Measurements from ENCODE around the gene IER2.
"Not testable (repeated sequence)": the region's sequence is repeated elsewhere in the genome, so short reads cannot be mapped to it uniquely, and the experiment has no call there.

Gene IER2

GRCh38 chr19:13139633-13140311 is 10.4 kb upstream of the IER2 start:
- DNase-seq (ENCODE audit: low read depth): no peak

DNA sequence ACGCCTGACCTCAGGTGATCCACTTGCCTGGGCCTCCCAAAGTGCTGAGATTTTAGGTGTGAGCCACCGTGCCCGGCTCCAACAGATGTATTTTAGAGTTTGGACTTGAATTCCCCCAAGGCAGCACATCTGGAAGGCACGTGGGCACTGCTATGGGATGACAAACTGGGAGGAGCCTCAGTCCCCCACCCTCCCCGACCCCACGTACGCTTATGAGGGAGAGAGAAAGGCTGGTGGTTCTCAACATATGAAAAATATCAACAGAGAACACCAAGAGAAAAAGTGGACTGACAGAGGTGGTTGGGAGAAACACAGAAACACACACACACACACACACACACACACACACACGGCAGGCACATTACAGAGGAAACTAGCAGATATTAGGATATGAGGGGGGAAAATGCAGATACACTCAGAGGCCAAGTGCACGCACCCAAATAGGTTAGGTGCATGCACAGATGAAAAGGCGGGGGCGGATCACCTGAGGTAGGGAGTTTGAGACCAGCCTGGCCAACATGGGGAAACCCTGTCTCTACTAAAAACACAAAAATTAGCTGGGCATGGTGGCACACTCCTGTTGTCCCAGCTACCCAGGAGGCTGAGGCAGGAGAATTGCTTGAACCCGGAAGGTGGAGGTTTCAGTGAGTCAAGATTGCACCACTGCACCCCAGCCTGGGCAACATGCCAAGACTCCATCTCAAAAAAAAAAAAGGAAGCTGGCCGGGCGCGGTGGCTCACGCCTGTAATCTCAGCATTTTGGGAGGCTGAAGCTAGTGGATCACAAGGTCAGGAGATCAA is 3.2 kb upstream of the IER2 start:
- no peak for DNase-seq (ENCODE audit: low read depth)

- DNase-seq (ENCODE audit: low read depth): not testable (repeated sequence)
Observed at GRCh38 chr19:13149173-13149627, 1.0 kb upstream of the IER2 start.

- DNase-seq (ENCODE audit: low read depth): no peak
Observed at GRCh38 chr19:13149628-13150186, 504 bp upstream of the IER2 start.

DNA sequence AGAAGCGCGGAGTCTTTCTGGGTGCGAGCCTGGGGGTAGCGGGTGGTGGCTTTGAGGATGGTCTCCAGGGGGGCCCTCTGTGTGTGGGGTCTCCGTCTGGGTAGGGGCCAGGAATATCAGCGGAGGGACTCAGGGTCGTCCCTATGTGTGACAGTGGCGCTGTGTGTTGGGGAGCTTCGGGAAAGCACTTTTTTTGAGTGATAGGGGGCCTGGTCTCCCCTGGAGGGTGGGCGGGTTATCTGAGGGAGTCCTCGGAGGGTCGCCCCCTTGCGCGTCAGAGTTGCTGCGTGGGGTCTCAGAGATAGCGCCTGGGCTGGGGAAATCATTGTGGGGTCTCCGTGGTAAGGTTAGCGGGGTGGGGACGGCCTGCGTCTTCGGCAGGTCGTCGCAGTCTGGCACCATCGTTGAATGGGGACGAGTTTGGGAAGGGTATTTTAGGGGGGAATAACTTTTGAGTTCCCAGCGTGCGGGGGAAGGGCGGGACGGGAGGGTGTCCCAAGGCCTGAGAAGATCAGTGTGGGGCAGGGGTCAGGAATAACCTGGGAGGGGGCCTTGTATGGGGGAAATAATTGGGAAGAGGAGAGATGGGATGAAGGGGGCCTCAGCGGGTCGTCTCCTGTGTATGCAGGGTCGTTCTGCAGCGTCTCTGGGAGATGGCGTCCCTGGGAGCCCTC is 857 bp downstream of the IER2 start:
- DNase-seq (ENCODE audit: low read depth): no peak

DNA sequence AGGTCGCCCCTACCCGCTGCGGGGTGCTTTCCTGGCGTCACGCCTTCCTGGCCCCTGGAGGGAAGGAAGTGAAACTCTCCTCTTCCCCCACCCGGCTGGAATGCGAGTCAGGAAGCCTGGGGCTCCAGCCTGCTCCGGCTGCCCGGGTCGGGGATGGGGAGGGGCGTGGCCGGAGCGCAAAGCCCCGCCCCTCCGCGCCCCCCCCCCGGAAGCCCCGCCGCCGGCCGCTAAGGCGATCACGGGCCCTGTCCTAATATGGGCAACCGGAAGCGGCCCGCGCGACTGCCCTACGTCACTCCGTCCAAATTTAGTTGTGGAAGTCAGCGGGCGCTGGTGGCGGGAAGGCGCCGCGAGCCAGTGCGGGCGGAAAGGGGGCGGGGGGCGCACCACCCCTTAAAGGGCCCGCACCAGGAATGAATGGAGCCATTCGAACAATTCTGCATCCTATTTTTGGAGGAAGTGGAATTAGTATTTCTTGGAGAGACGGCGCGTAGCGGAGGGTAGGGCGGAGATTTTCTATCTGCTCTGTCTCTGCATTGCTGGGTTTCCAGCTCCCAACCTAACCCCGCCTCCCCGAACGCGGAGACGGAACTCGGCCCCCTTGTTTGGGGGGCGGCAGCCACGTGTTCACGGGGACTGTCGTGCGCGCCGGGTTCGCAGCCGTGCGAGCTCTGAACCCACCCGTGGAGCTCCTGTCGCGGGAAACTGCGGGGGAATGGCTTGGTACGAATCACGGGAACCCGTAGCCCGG is 1.6 kb downstream of the IER2 start:
- DNase-seq (ENCODE audit: low read depth): peak; percentile 92

DNA sequence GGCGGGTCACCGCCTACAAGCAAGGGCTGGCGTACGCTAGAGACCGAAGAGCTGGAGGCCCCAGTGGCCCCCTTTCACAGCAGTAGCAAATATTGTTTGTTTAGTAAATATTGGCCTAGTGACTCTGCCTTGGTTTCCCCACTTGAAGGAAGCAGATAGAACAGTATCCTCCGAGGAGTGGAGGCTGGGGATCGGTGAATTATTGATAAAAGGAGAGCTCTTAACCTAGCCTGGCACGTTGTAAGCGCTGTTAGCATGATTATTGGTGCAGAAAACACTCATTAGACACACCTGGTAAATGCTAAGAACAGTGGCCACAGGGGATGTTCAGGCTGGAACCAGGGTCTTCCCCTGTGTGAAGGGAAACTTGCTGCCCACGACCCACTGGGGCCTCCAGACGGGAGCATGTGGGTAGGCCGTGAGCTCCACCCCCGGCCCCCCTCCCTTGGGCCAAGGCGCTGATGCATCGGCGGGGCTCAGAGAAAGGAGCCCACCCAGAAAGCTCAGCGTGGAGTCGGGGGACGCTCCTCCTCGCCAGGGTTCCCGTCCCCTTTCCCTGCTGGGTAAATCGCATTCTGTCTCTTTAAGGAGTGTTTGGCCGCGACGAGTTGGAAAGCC is 2.3 kb downstream of the IER2 start:
- DNase-seq (ENCODE audit: low read depth): no peak

GRCh38 chr19:13152974-13153568 is 2.9 kb downstream of the IER2 start:
- peak; percentile 98 for DNase-seq (ENCODE audit: low read depth)

GRCh38 chr19:13153569-13154240 is 3.5 kb downstream of the IER2 start:
- DNase-seq (ENCODE audit: low read depth): no peak

- DNase-seq (ENCODE audit: low read depth): no peak
Observed at GRCh38 chr19:13154241-13154778, 4.1 kb downstream of the IER2 start.

DNA sequence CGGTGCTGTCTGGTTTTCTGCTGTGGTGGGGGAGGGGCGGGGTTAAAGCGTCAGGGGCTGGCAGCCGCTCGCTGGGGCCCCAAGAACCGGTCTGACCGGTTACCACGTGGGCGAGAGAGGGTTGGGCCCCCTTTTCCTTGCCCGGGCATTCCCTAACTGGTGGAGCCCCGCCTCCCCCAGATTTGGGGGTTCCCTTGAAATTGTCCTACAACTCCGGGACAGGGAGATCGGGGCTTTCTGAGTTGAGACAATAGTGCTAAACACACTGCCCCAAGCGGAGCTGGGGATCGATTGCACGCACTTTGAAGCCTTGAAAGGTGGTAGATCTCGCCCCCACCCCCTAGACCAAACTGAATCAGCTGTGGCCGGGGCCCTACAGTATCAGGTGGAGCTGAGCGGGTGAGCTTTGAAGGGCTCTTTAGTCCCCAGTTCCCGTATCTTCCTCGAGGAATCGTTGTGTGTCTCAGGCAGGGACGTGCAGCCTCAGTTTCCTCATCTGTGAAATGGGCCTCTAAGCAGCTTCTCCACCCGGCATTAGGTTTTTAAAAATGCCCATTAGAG is 4.8 kb downstream of the IER2 start:
- peak; percentile 67 for DNase-seq (ENCODE audit: low read depth)

- peak; percentile 57 for DNase-seq (ENCODE audit: low read depth)
Observed at GRCh38 chr19:13155472-13156359, 5.5 kb downstream of the IER2 start.

- DNase-seq (ENCODE audit: low read depth): no peak
Observed at GRCh38 chr19:13159713-13160112, 9.5 kb downstream of the IER2 start.

DNA sequence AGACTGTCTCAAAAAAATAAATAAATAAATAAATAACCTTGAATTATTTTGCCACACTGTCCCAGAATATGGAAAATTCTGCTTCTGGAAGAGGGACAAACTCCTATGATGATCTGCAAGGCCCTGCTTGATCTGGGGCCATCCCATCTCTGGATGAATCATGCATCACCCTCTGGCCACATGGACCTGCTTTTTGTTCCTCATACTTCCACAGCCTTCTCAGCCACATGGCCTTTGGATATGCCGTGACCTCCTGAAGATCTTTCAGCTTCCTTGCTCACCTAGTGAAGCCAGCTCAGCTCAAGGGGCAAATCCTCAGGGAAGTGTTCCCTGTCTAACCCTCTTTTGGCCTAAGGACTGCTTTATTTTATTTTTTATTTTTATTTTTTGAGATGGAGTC is 10.3 kb downstream of the IER2 start:
- DNase-seq (ENCODE audit: low read depth): no peak

DNA sequence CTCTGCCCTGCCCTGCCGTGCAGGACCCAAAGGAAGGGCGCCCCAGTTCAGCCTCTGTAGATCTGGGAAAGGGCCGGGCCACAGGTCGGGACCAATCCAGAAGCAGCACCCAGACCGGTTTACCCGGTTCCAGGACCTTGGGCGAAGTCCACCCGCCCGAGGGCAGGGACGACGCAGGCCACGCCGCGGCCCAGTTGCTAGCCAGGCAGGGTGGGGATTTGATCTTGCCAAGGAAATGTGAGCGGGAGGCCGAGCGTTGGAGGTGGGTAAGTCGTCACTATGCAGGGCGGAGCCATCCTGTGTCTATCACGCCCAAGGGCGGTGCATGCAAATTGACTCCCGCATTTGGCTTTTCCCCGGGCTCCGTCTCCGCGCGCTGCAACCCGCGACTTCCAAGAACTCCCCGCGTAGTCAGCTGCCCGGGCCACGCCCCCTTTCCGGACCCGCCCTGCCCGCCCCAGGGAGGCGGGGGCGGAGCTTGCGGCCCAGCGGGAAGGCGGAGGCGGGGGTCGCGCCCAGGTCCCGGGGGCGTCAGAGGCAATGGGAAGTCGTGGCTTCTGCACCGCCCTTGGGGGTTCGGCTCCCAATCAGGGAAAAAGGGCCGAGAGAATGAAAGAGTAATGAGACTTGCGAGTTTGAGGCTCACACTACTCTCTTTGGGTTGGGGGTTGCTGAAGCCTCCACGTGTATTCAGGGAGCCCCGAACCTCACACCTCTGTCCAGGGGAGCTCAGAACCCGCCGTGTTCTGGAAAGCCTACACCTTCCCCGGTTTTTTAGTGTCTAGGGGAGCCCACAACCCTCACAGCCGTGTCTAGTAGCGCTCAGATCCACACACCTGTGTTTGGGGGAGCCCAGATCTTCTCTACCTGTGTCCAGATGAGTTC is 12.8 kb downstream of the IER2 start:
- peak; percentile 68 for DNase-seq (ENCODE audit: low read depth)

DNA sequence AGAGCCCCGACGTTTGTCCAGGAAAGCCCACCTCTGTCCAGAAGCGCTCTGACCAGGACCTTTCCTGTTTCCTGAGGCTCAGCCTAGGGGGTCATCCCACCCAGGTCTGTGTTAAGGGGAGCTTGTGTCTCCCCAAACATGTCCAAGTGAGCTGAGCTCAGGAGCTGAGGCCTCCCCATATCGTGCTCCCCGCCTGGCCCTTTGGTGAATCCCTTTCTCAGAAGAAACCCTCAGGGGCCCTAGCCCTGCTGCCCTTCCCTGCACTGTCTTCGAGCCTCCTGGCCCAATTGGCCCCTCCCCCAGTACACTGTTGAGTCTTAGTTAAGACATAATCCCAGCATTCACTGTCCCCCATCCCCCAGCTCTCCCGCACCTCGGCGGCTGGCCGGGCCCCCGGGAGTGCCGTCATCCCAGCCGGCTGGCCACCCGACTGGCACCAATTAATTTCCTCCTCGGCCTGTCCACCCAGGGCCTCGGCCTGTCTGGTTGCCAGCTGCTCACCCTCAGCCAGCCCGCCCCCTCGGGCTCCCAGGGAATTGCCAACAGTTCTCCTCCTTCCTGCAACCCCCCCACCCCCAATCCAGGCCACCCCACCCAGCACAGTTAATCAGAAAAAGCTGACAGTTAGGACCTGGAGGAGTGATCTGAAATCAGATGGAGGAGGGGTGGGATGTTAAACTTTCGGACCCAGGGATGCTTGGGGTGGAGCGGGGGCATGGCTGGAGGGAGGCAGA is 13.6 kb downstream of the IER2 start:
- DNase-seq (ENCODE audit: low read depth): no peak
